ENCODE data around the gene MRPS9. TPM values are rescaled to one million over a fixed set of nuclear protein-coding genes. Genes with fewer than 3 reads are reported as not detected.

MRPS9 gene
- total RNA-seq, 1 experiment from 2014 or later: 60.0 TPM

DNA sequence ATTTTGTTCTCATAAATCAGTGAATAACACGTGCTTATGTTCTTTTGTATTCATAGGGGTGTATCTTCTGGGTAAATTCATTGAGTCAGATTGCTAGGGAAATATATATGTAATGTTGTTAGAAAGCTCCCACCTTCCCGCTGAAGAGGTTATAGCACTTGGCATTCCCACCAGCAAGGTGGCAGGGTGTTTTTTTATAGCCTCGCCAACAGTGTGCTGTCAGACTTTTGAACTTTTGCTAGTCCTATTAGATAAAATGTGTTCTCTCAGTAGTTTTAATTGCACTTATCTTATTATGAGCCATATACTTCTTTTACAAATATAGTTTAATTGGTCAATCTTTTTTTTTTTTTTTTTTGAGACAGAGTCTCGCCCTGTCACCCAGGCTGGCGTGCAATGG lies 31.0 kb downstream of the MRPS9 start:
- Histone ChIP-seq H3K23me2 (ENCODE audit: insufficient read length, low read depth, low read length, poor library complexity, severe bottlenecking) (no peaks in the 10 kb centered on the region), H3K4ac (ENCODE audit: low read depth, low read length) (no peak overlapping the region), H2AFZ (ENCODE audit: low read length) (no peak overlapping the region), H4K91ac (ENCODE audit: insufficient read length, low read depth, low read length) (no peak overlapping the region), H3K4me1 (ENCODE audit: insufficient read depth, low read length) (peaks cover 8% of the 10 kb centered on the region; the same call in 1 of the 2 replicates), H3K9me3 (ENCODE audit: control insufficient read depth, low read depth, low read length) (no peaks in the 10 kb centered on the region), H3K79me2 (ENCODE audit: insufficient read depth, low read length) (peaks cover 3% of the 10 kb centered on the region; the same call in 1 of the 2 replicates), H2BK5ac (ENCODE audit: insufficient read length, low read length) (no peak overlapping the region), H2BK20ac (ENCODE audit: low read depth, low read length, poor library complexity, severe bottlenecking) (no peak overlapping the region), H3K79me1 (ENCODE audit: insufficient read depth, low read depth, low read length, poor library complexity, severe bottlenecking) (no peaks in the 10 kb centered on the region), H4K20me1 (ENCODE audit: control insufficient read depth, insufficient read depth, insufficient read length) (no peaks in the 10 kb centered on the region), H3K56ac (ENCODE audit: insufficient read length, low read depth, low read length) (no peak overlapping the region), H2BK15ac (ENCODE audit: low read depth, low read length) (no peak overlapping the region), H3K27ac (ENCODE audit: insufficient read length, low read depth, low read length) (no peak overlapping the region), H3K14ac (ENCODE audit: insufficient read depth, low read length) (no peak overlapping the region), H3K27me3 (ENCODE audit: insufficient read depth, low read length) (no peaks in the 10 kb centered on the region), H3K18ac (ENCODE audit: insufficient read length, low read depth, low read length) (no peak overlapping the region), H3K9ac (ENCODE audit: extremely low read depth, insufficient read length, low read length) (no peak overlapping the region), H2BK120ac (ENCODE audit: low read depth, low read length, poor library complexity, severe bottlenecking) (no peak overlapping the region), H2BK12ac (ENCODE audit: insufficient read length, low read depth, low read length) (no peak overlapping the region), H2AK5ac (ENCODE audit: insufficient read length, low read length) (no peak overlapping the region), H3K4me2 (ENCODE audit: insufficient read depth, insufficient read length, low read length) (no peak overlapping the region), H3K23ac (ENCODE audit: insufficient read length, low read depth, low read length) (no peak overlapping the region), H4K8ac (replicated peaks; ENCODE audit: insufficient read length, low read depth, low read length) (no peak overlapping the region), H4K5ac (ENCODE audit: insufficient read length, low read depth, low read length) (no peak overlapping the region), H3T11ph (ENCODE audit: low read length) (no peak overlapping the region)
- Mint-ChIP-seq H3K36me3 (ENCODE audit: insufficient read depth in 1 of 3, low read depth in 3 of 3) (peaks cover 0 to 4% (median 0%) of the 10 kb centered on the region in 3 experiments; a peak in 2 of 7 replicates), H3K9me3 (no peaks in the 10 kb centered on the region), H3K4me1 (peaks cover 41 to 51% of the 10 kb centered on the region in 2 experiments), H3K27ac (0 out of 7 replicates have a peak overlapping the region, but pooled peaks of 1 of the 3 experiments have one; percentile 12), H3K4me3 (no peak overlapping the region), H3K27me3 (ENCODE audit: low read depth) (no peaks in the 10 kb centered on the region)
- TF ChIP-seq, protein P1, sequence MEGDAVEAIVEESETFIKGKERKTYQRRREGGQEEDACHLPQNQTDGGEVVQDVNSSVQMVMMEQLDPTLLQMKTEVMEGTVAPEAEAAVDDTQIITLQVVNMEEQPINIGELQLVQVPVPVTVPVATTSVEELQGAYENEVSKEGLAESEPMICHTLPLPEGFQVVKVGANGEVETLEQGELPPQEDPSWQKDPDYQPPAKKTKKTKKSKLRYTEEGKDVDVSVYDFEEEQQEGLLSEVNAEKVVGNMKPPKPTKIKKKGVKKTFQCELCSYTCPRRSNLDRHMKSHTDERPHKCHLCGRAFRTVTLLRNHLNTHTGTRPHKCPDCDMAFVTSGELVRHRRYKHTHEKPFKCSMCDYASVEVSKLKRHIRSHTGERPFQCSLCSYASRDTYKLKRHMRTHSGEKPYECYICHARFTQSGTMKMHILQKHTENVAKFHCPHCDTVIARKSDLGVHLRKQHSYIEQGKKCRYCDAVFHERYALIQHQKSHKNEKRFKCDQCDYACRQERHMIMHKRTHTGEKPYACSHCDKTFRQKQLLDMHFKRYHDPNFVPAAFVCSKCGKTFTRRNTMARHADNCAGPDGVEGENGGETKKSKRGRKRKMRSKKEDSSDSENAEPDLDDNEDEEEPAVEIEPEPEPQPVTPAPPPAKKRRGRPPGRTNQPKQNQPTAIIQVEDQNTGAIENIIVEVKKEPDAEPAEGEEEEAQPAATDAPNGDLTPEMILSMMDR (conservative IDR thresholded peaks at IDR 0.05): no peak
- WGBS (ENCODE audit: extremely low coverage, insufficient read length, low lambda C conversion rate): no CpG with 5 or more reads among the region's 5 CpGs
- DNase-seq: no peak
